ENCODE measurements around the gene CATSPERZ.
A peak's percentile ranks its signal among the peaks of the same experiment; 100 is the strongest.

Gene CATSPERZ

GRCh38 chr11:64259533-64260067 is 40.6 kb upstream of the CATSPERZ start:
- H3K27ac ChIP-seq (ENCODE audit: poor library complexity, severe bottlenecking): no peak overlapping the region
- no peak for TF ChIP-seq CTCF (IDR thresholded peaks at IDR 0.05; ENCODE audit: poor library complexity, severe bottlenecking)
- DNase-seq (ENCODE audit: low spot score): no peak
- no peak for ATAC-seq (ENCODE audit: low read depth)
- no peaks in the 10 kb centered on the region for H3K9me3 ChIP-seq (ENCODE audit: severe bottlenecking)
- peaks cover 8% of the 10 kb centered on the region for H3K4me1 ChIP-seq (ENCODE audit: insufficient read depth, poor library complexity, severe bottlenecking)
- no peaks in the 10 kb centered on the region for H3K27me3 ChIP-seq (ENCODE audit: insufficient read depth, poor library complexity, severe bottlenecking)
- peaks cover 86% of the 10 kb centered on the region for H3K36me3 ChIP-seq (ENCODE audit: low read depth)
- no peak overlapping the region for H3K4me3 ChIP-seq (ENCODE audit: severe bottlenecking)

GRCh38 chr11:64260147-64260708 is 39.9 kb upstream of the CATSPERZ start:
- DNase-seq (ENCODE audit: low spot score): no peak
- no peaks in the 10 kb centered on the region for H3K9me3 ChIP-seq (ENCODE audit: severe bottlenecking)
- H3K36me3 ChIP-seq (ENCODE audit: low read depth): peaks cover 80% of the 10 kb centered on the region
- no peak overlapping the region for H3K4me3 ChIP-seq (ENCODE audit: severe bottlenecking)
- no peak for ATAC-seq (ENCODE audit: low read depth)
- TF ChIP-seq CTCF (IDR thresholded peaks at IDR 0.05; ENCODE audit: poor library complexity, severe bottlenecking): no peak
- no peak overlapping the region for H3K27ac ChIP-seq (ENCODE audit: poor library complexity, severe bottlenecking)
- H3K27me3 ChIP-seq (ENCODE audit: insufficient read depth, poor library complexity, severe bottlenecking): no peaks in the 10 kb centered on the region
- H3K4me1 ChIP-seq (ENCODE audit: insufficient read depth, poor library complexity, severe bottlenecking): peaks cover 8% of the 10 kb centered on the region

- DNase-seq (ENCODE audit: low spot score) (no peak), ATAC-seq (ENCODE audit: low read depth) (no peak)
- Histone ChIP-seq H3K27ac (ENCODE audit: poor library complexity, severe bottlenecking) (no peak overlapping the region), H3K9me3 (ENCODE audit: severe bottlenecking) (no peaks in the 10 kb centered on the region), H3K36me3 (ENCODE audit: low read depth) (peaks cover 77% of the 10 kb centered on the region), H3K4me1 (ENCODE audit: insufficient read depth, poor library complexity, severe bottlenecking) (peaks cover 8% of the 10 kb centered on the region), H3K27me3 (ENCODE audit: insufficient read depth, poor library complexity, severe bottlenecking) (no peaks in the 10 kb centered on the region), H3K4me3 (ENCODE audit: severe bottlenecking) (no peak overlapping the region)
- TF ChIP-seq CTCF (IDR thresholded peaks at IDR 0.05; ENCODE audit: poor library complexity, severe bottlenecking): no peak
Measured at GRCh38 chr11:64261556-64262080, 38.5 kb upstream of the CATSPERZ start.

GRCh38 chr11:64262271-64263002 is 37.7 kb upstream of the CATSPERZ start:
- peak overlapping the region; percentile 28 for H3K27ac ChIP-seq (ENCODE audit: poor library complexity, severe bottlenecking)
- H3K9me3 ChIP-seq (ENCODE audit: severe bottlenecking): no peaks in the 10 kb centered on the region
- DNase-seq (ENCODE audit: low spot score) (no peak), ATAC-seq (ENCODE audit: low read depth) (no peak)
- peaks cover 8% of the 10 kb centered on the region for H3K4me1 ChIP-seq (ENCODE audit: insufficient read depth, poor library complexity, severe bottlenecking)
- no peaks in the 10 kb centered on the region for H3K27me3 ChIP-seq (ENCODE audit: insufficient read depth, poor library complexity, severe bottlenecking)
- H3K36me3 ChIP-seq (ENCODE audit: low read depth): peaks cover 74% of the 10 kb centered on the region
- no peak overlapping the region for H3K4me3 ChIP-seq (ENCODE audit: severe bottlenecking)
- TF ChIP-seq CTCF (IDR thresholded peaks at IDR 0.05; ENCODE audit: poor library complexity, severe bottlenecking): no peak
